CD4-positive, alpha-beta T cell treated with Interleukin-4 for 4 hours (primary cell): Measurements from ENCODE around the gene ZBTB44.
"Not testable (repeated sequence)": the region's sequence is repeated elsewhere in the genome, so short reads cannot be mapped to it uniquely, and the experiment has no call there.

ENCODE experiments used
- DNase-seq: peaks from one replicate; pipeline ENCODE4 v3.0.0-alpha.2; 2020

The ZBTB44 gene

DNA sequence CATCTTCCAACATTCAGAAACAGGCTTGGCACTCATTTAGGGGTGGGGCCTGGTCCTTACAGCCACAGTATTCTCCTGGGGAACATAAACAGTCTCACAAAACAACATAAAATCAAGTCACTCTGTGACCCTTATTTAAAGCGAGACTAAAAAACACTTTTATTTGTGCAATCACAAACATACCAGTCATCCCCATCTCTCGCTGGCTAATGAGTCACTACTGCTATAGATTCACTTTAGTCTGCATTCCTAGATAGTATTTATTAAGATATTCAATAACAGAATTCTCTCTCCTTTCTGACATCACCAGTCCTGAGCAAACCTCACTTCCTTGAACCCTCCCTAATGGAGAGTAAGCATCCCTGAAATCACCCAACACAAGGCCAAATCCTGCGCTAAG is 68.0 kb downstream of the ZBTB44 start:
- no peak for DNase-seq

GRCh38 chr11:130246270-130246669 is 68.4 kb downstream of the ZBTB44 start:
- no peak for DNase-seq

DNA sequence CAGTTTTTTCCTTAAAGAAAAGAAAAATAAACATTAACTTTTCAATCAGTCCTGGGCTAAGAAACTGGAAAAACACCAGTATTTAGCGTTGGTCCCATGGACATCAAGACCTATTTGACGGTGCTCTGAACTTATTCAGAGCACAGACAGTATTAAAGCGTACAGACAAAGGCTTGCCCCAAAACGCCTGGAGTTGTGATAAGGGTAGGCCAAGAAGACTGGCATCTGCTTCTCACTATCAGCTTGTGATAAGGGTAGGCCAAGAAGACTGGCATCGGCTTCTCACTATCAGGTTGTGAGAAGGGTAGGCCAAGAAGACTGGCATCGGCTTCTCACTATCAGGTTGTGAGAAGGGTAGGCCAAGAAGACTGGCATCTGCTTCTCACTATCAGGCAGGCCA is 69.3 kb downstream of the ZBTB44 start:
- DNase-seq, result not testable (repeated sequence)

DNA sequence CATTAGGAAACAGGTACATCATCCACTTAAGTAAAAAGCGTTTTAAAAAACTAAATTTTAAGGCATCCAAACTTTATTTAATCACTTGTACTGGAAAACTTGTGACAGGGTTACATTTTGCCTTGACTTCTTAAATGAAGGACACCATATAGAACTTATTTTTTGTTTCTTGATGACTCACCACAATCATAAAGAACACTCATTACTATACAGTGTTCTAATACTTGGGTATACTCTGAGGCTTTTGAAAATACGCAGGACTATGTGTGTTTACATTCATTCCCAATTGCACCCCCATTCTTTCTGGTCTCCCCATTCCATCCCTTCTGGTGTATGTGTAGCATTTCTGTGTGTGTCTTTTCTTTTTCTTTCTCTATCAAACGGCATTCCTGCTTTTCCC is 69.9 kb downstream of the ZBTB44 start:
- DNase-seq, result no peak

- peak; percentile 11 for DNase-seq
Observed at GRCh38 chr11:130243816-130244215, 70.9 kb downstream of the ZBTB44 start.

DNA sequence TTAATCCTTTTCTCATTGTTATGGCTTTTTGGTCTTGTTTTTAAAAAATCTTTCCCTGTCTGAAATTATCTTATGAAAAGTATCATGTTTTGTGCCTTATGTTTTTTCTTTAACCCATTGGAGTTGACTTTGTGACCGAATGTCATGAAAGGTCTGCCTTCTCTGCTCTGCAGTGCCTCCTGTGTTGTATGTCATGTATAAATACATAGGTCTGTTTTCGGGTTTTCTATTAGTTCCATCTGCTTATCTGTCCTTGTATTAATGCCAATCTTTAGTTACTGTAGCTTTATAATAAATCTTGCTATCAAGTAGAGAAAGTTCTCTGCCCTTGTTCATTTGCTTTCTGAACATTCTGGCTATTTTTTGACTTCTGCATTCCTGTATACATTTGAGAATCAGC is 73.0 kb downstream of the ZBTB44 start:
- no peak for DNase-seq

DNA sequence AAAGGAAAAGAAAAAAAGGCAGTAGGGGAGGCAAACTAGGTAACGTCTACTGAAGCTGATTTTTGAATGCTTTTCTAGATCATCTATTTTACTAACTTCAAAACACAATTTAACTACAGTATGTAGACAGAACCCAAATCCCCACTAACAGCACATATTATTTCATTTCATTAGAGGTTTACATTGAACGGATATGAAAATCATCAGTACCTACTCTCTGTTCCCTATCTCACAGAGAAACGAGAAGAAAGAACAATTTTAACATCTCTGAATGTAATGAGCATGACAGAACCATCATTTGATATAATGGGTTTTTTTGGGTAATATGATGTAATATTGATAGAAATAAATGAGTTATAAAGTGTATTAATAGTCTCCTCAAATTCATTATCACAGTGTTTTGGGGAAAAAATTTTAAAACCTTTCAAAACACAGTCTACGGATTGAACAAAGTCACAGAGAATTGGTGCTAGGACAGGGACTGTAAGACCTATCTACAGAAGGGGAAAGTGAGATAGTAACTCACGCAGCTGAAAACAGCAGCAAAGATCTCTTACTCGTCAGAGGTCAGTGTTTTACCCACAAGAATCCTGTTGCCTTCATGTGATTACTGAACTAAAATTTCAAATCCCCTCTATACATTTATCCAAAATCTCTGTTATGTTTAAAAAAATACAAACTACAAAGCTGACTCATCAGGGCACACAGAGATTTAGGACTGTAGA is 77.3 kb downstream of the ZBTB44 start:
- no peak for DNase-seq

- DNase-seq, result no peak
Observed at GRCh38 chr11:130234315-130234714, 80.4 kb downstream of the ZBTB44 start.

DNA sequence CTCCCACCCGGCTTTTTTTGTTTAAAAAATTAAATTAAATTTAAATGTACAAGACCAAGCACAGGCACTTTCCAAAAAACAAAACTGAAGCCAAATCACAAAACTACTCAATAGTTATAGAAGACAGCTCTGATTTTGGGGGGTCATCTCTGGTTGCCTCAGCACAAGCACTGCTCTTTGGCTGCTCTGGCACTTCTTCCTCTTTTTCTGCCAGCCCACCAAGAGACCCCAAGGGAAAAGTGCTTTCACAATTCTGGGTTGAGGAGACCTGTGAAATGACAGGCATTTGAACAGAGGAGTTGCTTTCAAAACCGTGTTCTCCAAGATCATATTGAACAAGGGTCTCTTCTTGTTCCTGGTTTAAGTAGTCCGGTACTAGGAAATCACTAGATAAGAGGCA is 80.8 kb downstream of the ZBTB44 start:
- DNase-seq, result not testable (repeated sequence)

GRCh38 chr11:130233486-130233885 is 81.2 kb downstream of the ZBTB44 start:
- not testable (repeated sequence) for DNase-seq

GRCh38 chr11:130227373-130227772 is 87.3 kb downstream of the ZBTB44 start:
- no peak for DNase-seq

GRCh38 chr11:130223291-130223971 is 91.3 kb downstream of the ZBTB44 start:
- DNase-seq, result peak; percentile 8

DNA sequence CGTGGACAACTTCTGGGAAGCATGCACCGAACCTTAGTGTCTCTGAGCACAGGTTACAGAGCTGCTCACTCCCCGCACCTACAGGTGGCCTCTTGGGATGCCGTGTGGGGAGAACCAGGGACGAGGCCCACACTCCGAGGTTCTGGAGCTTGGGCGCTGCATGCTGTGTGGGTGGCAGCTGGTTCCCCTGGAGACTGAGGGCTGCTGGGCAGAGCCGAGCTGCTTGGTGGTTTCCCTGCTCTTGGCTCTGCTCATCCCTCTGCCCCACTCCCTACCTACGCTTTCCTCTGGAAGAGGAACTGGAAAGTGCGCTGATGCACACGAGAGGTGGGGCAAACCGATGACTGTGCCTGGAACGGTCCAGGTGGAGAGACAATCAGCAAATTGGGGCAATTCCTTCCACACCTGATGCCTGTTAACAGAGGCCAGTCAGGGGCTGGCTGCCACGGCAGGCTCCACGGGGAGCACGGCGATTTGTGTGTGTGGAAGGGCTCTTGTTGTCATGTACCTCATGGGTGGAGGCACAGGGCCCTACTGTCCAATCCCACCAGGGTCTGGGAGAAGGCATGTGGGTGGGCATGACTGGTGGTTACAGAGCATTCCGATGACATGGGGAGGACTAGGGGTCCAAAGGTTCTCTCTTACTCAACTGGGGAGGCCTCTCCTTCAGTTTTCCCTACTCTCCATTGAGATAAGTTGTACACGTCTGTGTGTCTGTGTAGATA is 94.2 kb downstream of the ZBTB44 start:
- DNase-seq, result no peak

DNA sequence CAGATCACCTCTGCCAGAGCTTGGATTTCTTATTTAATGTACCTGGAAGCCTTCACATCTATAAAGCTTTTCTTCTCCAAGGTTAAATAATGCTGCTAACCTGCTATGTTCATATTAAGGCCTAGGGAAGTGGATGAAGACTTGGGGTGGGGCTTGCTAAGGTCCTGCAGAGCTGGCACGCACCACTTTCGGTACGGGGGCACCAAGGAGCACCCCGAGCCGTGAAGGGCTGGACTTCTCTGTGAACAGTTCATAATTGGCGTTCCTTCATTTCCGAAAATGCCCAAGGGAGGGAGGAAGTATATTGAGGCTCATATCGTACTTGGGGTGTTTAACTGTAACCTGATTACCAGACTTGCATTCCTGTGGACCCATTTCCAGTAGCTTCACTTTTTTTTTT is 95.6 kb downstream of the ZBTB44 start:
- DNase-seq, result no peak

- no peak for DNase-seq
Observed at GRCh38 chr11:130218501-130219070, 96.1 kb downstream of the ZBTB44 start.

DNA sequence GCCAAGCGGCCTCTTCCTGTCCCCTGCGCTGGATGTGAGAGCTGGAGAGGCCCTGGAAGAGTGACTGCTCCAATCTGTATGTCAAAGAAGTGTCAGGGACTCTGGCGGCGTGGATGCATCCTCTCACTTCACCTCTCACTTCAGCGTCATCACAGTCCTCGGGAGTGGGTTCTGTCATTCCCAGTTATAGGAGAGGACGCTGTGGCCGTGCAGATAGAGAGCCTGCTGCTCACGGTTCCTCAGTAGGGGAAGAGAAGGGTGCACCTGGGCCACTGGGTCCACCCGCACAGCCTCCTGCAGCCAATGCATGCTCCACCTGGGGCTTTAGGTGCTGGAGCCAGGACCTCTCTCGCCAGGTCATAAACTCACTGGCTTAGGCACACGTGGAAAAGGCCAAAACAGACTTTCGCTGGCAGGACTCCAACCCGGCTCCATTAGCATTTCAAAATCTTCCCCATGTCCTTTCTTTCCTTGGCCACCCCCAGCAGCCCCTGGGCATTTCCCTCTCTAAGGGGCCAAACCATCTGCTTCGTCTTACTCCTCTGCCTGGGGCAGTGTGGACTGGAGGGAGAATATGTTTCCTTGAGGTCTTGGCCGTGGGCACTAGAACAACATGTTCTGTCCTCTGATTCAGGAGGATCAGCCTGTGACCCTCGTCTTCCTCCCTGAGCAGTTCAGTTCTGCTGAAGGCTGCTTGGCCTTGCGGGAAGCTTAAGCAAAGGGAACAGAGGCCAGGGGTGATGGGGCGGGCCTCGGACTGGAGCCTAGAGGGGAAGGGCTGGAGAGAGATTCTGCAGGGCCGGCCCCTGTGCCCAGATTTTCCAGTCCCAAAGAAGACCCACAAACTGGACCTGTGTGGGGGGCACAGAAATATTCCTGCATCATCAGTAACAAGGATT is 97.3 kb downstream of the ZBTB44 start:
- no peak for DNase-seq

- DNase-seq, result no peak
Observed at GRCh38 chr11:130216591-130217132, 98.1 kb downstream of the ZBTB44 start.

DNA sequence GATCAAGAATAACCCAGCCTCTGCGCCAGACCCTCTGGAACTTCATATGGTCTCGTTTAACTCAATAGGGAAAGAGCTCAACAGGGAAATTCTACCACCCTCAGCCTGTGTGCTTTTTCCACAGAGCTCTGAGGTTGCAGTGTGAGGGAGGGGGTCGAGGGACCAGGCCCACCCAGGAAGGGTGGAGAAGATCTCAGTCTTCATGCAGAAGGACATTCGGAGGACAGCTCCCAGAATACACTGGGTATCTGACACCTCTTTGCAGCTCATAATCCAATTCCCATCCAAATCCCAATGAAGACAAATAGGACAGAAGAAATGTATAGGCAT is 98.5 kb downstream of the ZBTB44 start:
- DNase-seq, result no peak

- DNase-seq, result no peak
Observed at GRCh38 chr11:130215531-130216220, 99.0 kb downstream of the ZBTB44 start.

DNA sequence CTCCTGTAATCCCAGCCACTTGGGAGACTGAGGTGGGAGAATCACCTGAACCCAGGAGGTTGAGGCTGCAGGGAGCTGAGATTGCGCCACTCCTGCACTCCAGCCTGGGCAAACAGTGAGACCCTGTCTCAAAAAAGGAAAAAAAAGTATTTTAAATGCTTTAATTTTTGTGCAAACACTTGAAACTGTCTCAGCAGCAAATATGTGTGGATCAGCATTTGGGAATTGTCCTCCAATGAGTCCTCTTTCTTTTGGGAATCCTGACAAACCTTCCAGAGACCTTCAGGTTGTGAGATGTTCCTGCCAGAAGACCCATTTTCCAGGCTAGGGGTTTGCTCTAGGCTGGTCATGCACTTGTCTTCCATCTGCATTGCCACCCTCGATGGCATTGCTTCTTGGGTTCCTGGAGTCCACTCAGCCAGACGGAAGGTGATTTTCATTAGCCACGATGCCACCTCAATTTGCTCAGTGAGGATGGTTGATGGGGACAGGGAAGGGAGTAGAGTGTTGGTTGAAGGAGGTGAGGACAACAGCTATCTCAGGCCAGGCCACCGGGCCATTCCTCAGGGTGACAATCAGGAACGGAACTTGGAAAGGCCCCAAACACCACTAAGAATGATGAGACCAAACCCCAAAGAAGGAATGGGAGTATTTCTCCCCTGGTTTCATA is 99.7 kb downstream of the ZBTB44 start:
- no peak for DNase-seq

GRCh38 chr11:130213979-130214281 is 100.8 kb downstream of the ZBTB44 start:
- DNase-seq, result no peak
